Activated CD4-positive, alpha-beta memory T cell treated with anti-CD3 and anti-CD28 coated beads, Interleukin-2, amount 10 ng/mL, durations not matched to agents 7 days and 5 days (primary cell): ENCODE data around the gene FOXP4. TPM values are rescaled to one million over a fixed set of nuclear protein-coding genes. Genes with fewer than 3 reads are reported as not detected.

ENCODE experiments used
- CTCF ChIA-PET: fragments of 350-600 bp; sonication (Branson Sonifier 250); formaldehyde crosslinking; loops from one replicate; lab custom pipeline; 2021; ENCODE audit warnings: antibody characterized with exemption, inconsistent platforms; lab: Charles Lee
- POLR2A ChIA-PET: fragments of 350-600 bp; sonication (Branson Sonifier 250); formaldehyde crosslinking; loops from one replicate; lab custom pipeline; 2021; ENCODE audit warnings: antibody characterized with exemption; lab: Charles Lee
- DNase-seq: peaks from one replicate; pipeline ENCODE4 v3.0.0-alpha.2; 2020
- H3K27ac Mint-ChIP-seq: one replicate; pipeline ENCODE4 v1.8.0; 2021; ENCODE audit warnings: mild to moderate bottlenecking, mixed read lengths
- H3K27me3 Mint-ChIP-seq: one replicate; pipeline ENCODE4 v1.8.0; 2021; ENCODE audit warnings: mixed read lengths
- H3K36me3 Mint-ChIP-seq: one replicate; pipeline ENCODE4 v1.8.0; 2021; ENCODE audit warnings: low read depth, mixed read lengths
- H3K4me1 Mint-ChIP-seq: one replicate; pipeline ENCODE4 v1.8.0; 2021; ENCODE audit warnings: mixed read lengths
- H3K4me3 Mint-ChIP-seq: one replicate; pipeline ENCODE4 v1.8.0; 2021; ENCODE audit warnings: mild to moderate bottlenecking, mixed read lengths
- H3K9me3 Mint-ChIP-seq: one replicate; pipeline ENCODE4 v1.8.0; 2021; ENCODE audit warnings: mixed read lengths
- total RNA-seq, 2 experiments: library from RNA; stranded (reverse); gene quantifications; one replicate each; pipeline ENCODE4 v1.2.3, GENCODE V29; 2021

Gene FOXP4
- total RNA-seq, 2 experiments from 2014 or later, result 7.9 to 8.5 TPM

DNA sequence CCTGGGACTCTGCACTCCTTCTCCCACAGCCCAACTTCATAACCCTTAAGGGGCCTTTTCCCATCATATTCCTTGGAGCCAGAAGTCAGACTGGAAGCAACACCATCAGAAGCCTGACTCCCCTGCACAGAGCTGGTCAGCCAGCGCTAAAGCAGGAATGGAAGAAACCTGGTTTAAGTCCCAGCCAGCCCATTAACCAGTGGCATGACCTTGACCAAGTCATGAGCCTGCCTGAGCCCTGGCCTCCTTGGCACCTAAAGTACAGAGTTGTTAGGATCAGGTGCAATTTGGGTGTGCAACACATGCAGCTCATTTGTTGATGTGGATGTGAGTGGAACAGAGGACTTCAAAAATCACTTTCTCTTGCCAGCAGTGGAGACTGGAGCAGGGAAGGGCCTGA, 20.8 kb downstream of the FOXP4 start:
- ChIA-PET POLR2A (no interaction called here), CTCF (no interaction called here)
- Mint-ChIP-seq H3K9me3 (no peaks in the 10 kb centered on the region), H3K27me3 (peaks cover 12% of the 10 kb centered on the region), H3K27ac (no peak overlapping the region), H3K4me3 (no peak overlapping the region), H3K36me3 (peaks cover 5% of the 10 kb centered on the region), H3K4me1 (peaks cover 2% of the 10 kb centered on the region)
- no peak for DNase-seq

DNA sequence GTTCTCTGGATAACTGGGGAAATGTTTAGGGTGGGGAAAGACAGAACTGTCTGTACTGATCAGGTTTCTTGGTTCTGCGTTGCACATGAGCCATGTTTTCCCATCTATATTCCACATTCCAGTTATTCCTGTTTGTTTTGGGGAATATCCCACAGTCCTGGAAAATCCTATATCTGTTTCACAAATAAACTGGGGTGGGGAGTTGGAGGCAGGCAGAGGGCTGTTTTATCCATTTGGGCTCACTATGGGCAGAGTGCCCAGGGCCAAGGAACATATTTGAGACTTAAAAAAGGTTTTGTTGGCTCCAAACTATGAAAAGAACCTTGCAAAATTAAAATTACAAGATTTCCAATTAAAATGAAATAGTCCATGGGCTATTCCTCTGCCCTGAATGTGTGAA, 21.5 kb downstream of the FOXP4 start:
- POLR2A ChIA-PET, result no interaction called here
- H3K27ac Mint-ChIP-seq, result no peak overlapping the region
- no peaks in the 10 kb centered on the region for H3K4me1 Mint-ChIP-seq
- H3K27me3 Mint-ChIP-seq, result peaks cover 6% of the 10 kb centered on the region
- no peak overlapping the region for H3K4me3 Mint-ChIP-seq
- no peak for DNase-seq
- CTCF ChIA-PET, result no interaction called here
- H3K36me3 Mint-ChIP-seq, result peaks cover 5% of the 10 kb centered on the region
- no peaks in the 10 kb centered on the region for H3K9me3 Mint-ChIP-seq

DNA sequence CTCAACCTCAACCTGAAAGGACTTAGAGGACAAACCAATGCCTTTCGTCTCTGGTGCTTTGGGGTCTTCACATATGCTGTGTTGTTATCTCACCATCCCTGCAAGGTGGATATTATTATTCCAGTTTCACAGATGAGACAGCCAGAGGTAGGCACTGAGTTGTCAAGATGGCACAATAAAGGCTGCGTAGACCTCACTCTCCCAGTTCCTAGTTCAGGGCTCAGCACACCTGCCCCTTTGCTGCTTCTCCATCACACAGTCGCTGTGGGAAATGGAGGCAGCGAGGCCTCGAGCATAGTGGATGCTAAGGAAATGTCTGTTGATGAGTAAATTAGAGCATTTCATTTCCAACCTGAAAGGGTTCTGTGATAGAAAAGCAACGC, 22.0 kb downstream of the FOXP4 start:
- DNase-seq, result no peak
- Mint-ChIP-seq H3K27ac (no peak overlapping the region), H3K27me3 (peaks cover 1% of the 10 kb centered on the region), H3K36me3 (peaks cover 5% of the 10 kb centered on the region), H3K9me3 (no peaks in the 10 kb centered on the region), H3K4me3 (no peak overlapping the region), H3K4me1 (no peaks in the 10 kb centered on the region)
- POLR2A ChIA-PET, result no interaction called here
- CTCF ChIA-PET, result no interaction called here

DNA sequence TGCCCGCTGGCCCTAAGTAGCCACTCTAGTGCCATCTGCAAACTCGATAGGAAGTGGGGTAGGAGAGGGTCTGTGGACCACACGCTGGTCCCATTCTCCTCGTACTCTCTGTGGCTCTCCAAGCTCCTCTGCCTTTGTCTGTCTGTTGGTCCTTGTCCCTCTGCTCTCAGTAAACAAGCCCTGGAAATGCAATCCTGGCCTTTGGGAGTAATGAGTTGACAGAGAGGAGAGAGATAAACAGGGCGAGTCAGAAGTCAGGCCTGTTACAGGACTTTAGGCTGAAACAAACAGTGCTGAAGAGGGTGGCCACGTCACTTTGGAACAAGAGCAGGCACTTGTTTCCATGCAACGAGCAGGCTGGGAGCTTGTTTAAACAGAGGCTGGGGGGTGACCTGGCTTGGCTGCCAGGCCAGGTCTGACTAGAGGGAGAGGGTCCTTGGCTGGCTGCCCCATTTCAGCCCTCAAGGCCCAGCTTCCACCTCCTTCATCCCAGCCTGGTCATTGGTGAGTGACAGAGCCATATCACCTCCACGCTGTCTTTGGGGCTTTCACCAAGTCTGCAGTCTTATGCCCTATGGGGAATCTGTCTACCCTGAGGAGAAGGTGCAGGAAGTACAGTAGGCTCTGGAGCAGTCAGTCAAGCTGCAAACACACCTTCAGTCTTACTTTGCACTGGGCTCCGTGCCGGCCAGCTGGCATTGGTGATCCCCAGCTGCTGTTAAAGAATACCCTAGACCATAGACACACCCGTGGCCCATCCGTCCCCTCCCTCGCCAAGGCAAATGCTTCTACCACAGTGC, 22.6 kb downstream of the FOXP4 start:
- no peak overlapping the region for H3K4me3 Mint-ChIP-seq
- no peaks in the 10 kb centered on the region for H3K9me3 Mint-ChIP-seq
- peaks cover 5% of the 10 kb centered on the region for H3K36me3 Mint-ChIP-seq
- ChIA-PET POLR2A (no interaction called here), CTCF (no interaction called here)
- no peaks in the 10 kb centered on the region for H3K27me3 Mint-ChIP-seq
- H3K27ac Mint-ChIP-seq, result no peak overlapping the region
- DNase-seq, result no peak
- no peaks in the 10 kb centered on the region for H3K4me1 Mint-ChIP-seq

DNA sequence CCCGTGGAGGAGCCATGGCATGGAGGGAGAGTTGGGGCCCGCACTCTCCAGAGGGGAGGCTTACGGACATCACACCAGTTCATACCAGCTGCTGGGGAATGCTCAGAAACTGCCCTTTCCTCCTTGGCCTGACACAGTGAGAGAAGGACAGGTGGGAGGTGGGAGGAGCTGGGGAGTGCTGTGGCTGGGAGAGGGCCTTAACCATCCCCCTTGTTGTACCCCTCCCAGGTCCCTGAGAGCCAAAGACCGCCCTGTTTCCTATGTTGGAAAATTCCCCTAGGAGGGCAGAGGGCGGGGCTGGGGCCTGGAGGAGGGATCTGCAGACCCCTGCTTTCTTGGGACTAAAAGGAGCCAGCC, 24.1 kb downstream of the FOXP4 start:
- Mint-ChIP-seq H3K4me3 (no peak overlapping the region), H3K9me3 (no peaks in the 10 kb centered on the region), H3K27ac (no peak overlapping the region), H3K4me1 (no peaks in the 10 kb centered on the region), H3K27me3 (no peaks in the 10 kb centered on the region), H3K36me3 (peaks cover 5% of the 10 kb centered on the region)
- ChIA-PET POLR2A (no interaction called here), CTCF (no interaction called here)
- DNase-seq, result no peak

DNA sequence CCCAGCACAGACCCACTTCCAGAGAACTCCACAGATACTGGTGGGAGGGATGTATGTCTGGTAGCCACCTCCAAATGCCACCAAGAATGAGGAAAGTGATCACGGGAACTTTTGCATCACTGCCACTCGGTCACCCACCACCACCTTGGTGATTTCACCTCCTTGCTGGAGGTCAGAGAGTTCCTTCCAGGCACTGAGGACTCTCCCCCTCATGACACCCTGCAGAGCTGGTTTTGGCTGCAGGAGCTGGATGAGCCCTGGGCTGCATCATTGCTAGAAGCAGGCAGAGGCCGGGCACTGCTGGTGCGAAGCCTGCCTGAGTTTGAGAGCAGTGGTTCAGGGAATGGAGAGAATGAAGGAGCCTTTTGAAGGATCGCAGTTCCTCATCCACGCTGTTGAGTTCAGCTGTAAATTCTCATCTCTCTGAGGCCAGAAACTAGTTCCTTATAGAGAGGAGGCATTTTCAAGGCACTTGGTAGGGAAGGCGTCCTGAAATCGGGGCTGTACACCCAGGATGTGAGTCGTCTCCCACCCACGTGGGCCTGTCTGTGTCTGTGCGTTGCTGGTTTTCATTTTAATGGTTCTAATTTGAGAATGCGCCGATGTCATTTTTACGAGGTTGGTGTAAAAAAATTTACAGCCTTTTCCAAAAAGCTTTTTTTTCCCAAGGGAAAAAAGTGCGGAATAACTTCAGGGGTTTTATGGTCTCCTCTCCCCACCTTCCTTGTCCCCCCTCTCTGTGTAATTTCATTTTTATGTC, 25.0 kb downstream of the FOXP4 start:
- DNase-seq, result no peak
- ChIA-PET POLR2A (no interaction called here), CTCF (no interaction called here)
- H3K27ac Mint-ChIP-seq, result no peak overlapping the region
- no peaks in the 10 kb centered on the region for H3K4me1 Mint-ChIP-seq
- peaks cover 2% of the 10 kb centered on the region for H3K36me3 Mint-ChIP-seq
- no peak overlapping the region for H3K4me3 Mint-ChIP-seq
- H3K27me3 Mint-ChIP-seq, result no peaks in the 10 kb centered on the region
- no peaks in the 10 kb centered on the region for H3K9me3 Mint-ChIP-seq

DNA sequence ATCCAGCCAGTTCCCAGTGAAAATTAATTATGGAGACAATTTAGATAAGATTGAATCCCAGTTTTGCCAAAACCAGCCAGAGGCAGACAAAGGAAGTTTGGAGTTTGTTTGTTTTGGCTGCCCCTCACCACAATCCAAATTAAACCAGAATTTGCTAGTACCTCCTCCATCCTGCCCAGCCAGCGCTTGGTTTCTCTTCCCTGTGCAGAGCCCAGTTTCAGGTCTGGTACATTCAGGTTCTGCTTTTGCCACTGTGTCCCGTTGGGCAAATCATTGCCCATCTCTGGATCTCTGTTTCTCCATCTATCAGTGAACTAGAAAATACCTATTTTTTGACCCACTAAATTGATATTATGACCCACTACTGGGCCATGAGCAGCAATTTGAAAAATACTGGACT, 26.4 kb downstream of the FOXP4 start:
- Mint-ChIP-seq H3K4me3 (no peak overlapping the region), H3K27me3 (no peaks in the 10 kb centered on the region), H3K9me3 (no peaks in the 10 kb centered on the region), H3K36me3 (no peaks in the 10 kb centered on the region), H3K27ac (no peak overlapping the region), H3K4me1 (no peaks in the 10 kb centered on the region)
- no peak for DNase-seq
- ChIA-PET CTCF (no interaction called here), POLR2A (no interaction called here)

DNA sequence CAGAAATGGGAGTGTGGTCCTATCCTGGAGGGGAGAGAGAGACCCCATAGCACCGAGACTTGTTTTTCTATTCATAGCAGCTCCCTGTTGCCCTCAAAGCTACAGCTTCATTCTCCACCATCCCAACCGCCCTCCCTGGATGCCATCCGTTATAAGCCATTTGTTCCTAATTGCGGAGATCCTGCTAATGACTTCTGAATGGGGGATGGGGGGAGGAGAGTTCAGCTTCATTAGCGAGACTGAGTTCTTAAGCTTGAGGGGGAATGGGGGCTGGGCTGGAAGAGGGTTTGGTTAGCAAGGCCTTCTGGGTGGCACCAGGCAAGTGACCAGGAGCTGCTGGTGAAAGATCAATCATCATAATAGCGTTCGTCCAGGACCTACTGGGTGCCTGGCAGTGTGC, 27.1 kb downstream of the FOXP4 start:
- H3K27me3 Mint-ChIP-seq, result no peaks in the 10 kb centered on the region
- CTCF ChIA-PET, result no interaction called here
- no peak for DNase-seq

DNA sequence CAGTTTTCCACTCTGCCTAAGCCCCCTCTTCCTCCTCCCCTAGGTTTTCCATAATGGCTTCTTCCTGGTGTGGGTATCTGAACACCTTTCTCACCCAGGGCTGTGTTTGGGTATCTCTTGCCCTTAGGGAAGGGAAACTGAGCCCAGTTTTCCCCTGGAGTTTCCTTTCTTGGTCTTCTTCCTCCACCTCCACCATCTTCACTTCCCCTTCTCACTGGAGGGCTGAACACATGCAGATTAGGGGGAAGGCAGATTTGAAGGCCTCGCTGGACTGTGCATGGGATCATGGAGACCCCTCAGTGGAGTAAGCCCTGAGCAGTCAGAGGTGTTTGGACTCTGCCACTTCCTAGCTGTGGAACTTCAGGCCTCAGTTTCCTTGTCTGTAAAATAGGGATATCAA, 27.8 kb downstream of the FOXP4 start:
- no peaks in the 10 kb centered on the region for H3K9me3 Mint-ChIP-seq
- CTCF ChIA-PET, result no interaction called here
- DNase-seq, result no peak
- H3K4me3 Mint-ChIP-seq, result no peak overlapping the region
- no peaks in the 10 kb centered on the region for H3K36me3 Mint-ChIP-seq
- POLR2A ChIA-PET, result no interaction called here
- H3K27me3 Mint-ChIP-seq, result no peaks in the 10 kb centered on the region
- no peak overlapping the region for H3K27ac Mint-ChIP-seq
- H3K4me1 Mint-ChIP-seq, result no peaks in the 10 kb centered on the region

More for the DNA sequence above, 27.1 kb downstream of the FOXP4 start:
- POLR2A ChIA-PET, result no interaction called here
- Mint-ChIP-seq H3K27ac (no peak overlapping the region), H3K9me3 (no peaks in the 10 kb centered on the region), H3K36me3 (no peaks in the 10 kb centered on the region), H3K4me1 (no peaks in the 10 kb centered on the region), H3K4me3 (no peak overlapping the region)

DNA sequence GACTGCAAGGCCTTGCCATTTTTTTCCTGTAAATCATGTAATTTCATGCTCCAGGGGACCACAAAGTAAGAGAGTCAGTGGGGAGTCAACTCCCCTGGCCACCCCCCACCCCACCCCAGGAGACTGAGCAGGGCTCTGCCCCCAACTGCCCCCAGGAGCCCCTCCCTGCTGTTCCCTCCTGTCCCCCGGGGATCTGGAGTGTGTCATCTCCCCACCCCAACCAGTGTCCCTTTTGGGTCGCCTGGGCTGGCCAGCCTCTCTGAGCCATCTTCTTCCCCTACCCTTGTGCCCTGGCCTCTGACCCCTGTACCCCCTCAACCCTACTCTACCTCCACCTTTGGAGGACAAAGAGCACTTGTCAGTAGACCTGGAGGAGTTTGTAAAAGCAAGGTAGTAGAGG, 29.4 kb downstream of the FOXP4 start:
- CTCF ChIA-PET, result no interaction called here
- Mint-ChIP-seq H3K4me1 (no peaks in the 10 kb centered on the region), H3K4me3 (no peak overlapping the region), H3K9me3 (no peaks in the 10 kb centered on the region), H3K36me3 (no peaks in the 10 kb centered on the region), H3K27ac (no peak overlapping the region), H3K27me3 (no peaks in the 10 kb centered on the region)
- no peak for DNase-seq
- POLR2A ChIA-PET, result no interaction called here

DNA sequence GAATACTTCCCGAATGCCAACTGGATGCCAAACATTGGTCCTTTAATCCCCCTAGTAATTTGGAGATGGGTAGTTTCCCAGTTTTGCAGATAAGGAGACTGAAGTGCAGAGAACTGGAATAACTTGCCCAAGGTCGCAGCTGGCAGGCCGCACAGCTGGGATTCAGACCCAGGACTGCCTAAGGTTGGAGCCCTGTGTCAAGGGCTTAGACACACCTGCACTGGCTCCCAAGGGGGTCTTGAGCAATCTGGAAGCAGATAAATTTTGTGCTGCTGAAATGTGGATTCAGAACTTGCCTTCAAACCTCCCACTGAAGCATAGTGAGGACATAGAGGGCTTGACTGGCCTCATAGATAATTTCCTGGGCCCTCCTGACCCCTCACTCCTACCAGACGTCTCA, 30.5 kb downstream of the FOXP4 start:
- ChIA-PET POLR2A (no interaction called here), CTCF (no interaction called here)
- Mint-ChIP-seq H3K9me3 (no peaks in the 10 kb centered on the region), H3K36me3 (no peaks in the 10 kb centered on the region), H3K27ac (no peak overlapping the region), H3K27me3 (no peaks in the 10 kb centered on the region), H3K4me3 (no peak overlapping the region), H3K4me1 (no peaks in the 10 kb centered on the region)
- DNase-seq, result no peak

DNA sequence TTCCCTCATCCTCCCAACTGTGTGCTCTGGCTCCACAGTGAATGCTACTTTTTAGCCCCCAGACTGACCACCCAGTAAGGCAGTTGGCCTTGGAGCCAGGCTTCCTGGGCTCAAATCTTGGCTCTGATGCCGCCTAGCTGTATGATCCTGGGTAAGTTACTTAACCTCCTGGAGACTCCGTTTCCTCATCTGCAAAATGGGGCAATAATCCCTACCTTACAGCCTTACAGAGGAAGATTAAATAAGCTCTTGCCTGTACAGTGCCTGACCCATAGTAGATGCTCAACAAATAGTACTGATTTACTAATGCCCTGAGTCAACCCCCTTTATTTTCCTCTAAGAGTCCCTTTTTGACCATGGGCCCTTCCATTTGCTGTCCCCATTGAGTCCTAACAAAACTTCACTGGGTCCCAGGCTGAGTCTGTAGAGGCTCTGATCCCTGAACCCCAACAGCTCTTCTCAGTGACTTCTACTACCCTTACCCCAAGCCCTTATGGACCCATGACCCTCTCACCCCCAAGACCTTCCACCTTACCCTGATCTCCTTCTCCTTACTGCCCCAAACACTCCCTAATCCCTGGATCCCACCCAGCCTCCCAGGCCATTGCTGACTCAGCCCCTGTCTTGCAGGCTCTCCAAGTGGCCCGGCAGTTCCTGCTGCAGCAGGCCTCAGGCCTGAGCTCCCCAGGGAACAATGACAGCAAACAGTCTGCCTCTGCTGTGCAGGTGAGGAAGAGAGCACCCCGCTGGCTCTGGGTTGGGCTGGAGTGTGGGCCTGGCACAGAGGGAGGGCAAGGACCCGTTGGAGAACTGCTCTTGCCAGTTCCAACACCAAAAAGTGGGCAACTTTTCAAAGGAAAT, 31.4 kb downstream of the FOXP4 start:
- Mint-ChIP-seq H3K27me3 (no peaks in the 10 kb centered on the region), H3K9me3 (no peaks in the 10 kb centered on the region), H3K4me1 (no peaks in the 10 kb centered on the region), H3K36me3 (no peaks in the 10 kb centered on the region), H3K4me3 (no peak overlapping the region), H3K27ac (no peak overlapping the region)
- ChIA-PET CTCF (no interaction called here), POLR2A (no interaction called here)
- no peak for DNase-seq
